Hepatocyte (in vitro differentiated cells): ENCODE data around the gene PTPN6. TPM values are rescaled to one million over a fixed set of nuclear protein-coding genes. Genes with fewer than 3 reads are reported as not detected.

Experiments
- DNase-seq: peaks from one replicate; pipeline ENCODE4 v3.0.0-alpha.2; 2016; ENCODE audit warnings: low spot score
- H2AFZ ChIP-seq: fragments of 200-600 bp; sonication (generic); 2 replicates; pipeline ENCODE4 v1.6.0; 2016; ENCODE audit warnings: antibody characterized with exemption, mild to moderate bottlenecking
- H3K27ac ChIP-seq: fragments of 200-600 bp; sonication (generic); 2 replicates; pipeline ENCODE4 v1.5.1; 2016; ENCODE audit warnings: mild to moderate bottlenecking
- H3K27me3 ChIP-seq: fragments of 200-600 bp; sonication (generic); 2 replicates; pipeline ENCODE4 v1.6.1; 2016
- H3K36me3 ChIP-seq: fragments of 200-600 bp; sonication (generic); replicated peaks from 2 replicates; pipeline ENCODE4 v1.5.1; 2016; ENCODE audit warnings: low read depth; ENCODE audit not compliant: insufficient read depth
- H3K4me1 ChIP-seq: fragments of 200-600 bp; sonication (generic); 2 replicates; pipeline ENCODE4 v1.5.1; 2016; ENCODE audit warnings: mild to moderate bottlenecking, moderate library complexity; ENCODE audit not compliant: insufficient read depth
- H3K4me2 ChIP-seq: fragments of 200-600 bp; sonication (generic); 2 replicates; pipeline ENCODE4 v1.6.0; 2016
- H3K4me3 ChIP-seq: fragments of 200-600 bp; sonication (generic); 2 replicates; pipeline ENCODE4 v1.5.1; 2016; ENCODE audit warnings: mild to moderate bottlenecking
- H3K79me2 ChIP-seq: fragments of 200-600 bp; sonication (generic); 2 replicates; pipeline ENCODE4 v1.6.0; 2017; ENCODE audit warnings: mild to moderate bottlenecking
- H3K9me2 ChIP-seq: fragments of 200-600 bp; sonication (generic); replicated peaks from 2 replicates; pipeline ENCODE4 v1.6.0; 2017; ENCODE audit warnings: mild to moderate bottlenecking; ENCODE audit not compliant: insufficient read depth
- H3K9me3 ChIP-seq: fragments of 200-600 bp; sonication (generic); 2 replicates; pipeline ENCODE4 v1.5.1; 2016; ENCODE audit warnings: low read depth, mild to moderate bottlenecking
- H4K20me1 ChIP-seq: fragments of 200-600 bp; sonication (generic); 2 replicates; pipeline ENCODE4 v1.6.0; 2016; ENCODE audit warnings: mild to moderate bottlenecking; ENCODE audit not compliant: insufficient read depth, poor library complexity, severe bottlenecking
- EZH2 ChIP-seq: fragments of 200-600 bp; sonication (generic); IDR thresholded peaks from 2 replicates; pipeline ENCODE4 v1.6.1; 2016; ENCODE audit warnings: antibody characterized with exemption, mild to moderate bottlenecking, borderline replicate concordance
- EZH2phosphoT487 ChIP-seq: fragments of 200-600 bp; sonication (generic); IDR thresholded peaks from one replicate; pipeline ENCODE4 v1.6.1; 2018; ENCODE audit warnings: antibody characterized with exemption, mild to moderate bottlenecking, low read depth, moderate library complexity; ENCODE audit not compliant: unreplicated experiment, severe bottlenecking
- WGBS: methylation state at CpG from one replicate; pipeline ENCODE4 v1.1.6; 2016; ENCODE audit warnings: low lambda C conversion rate; ENCODE audit errors: missing lambda C conversion rate; 5-methylcytosine and 5-hydroxymethylcytosine counted together
- polyA plus RNA-seq: library from polyadenylated mRNA; unstranded; fragments of >200 nt; fragmentation: Nextera tagmentation; extraction: Ambion mirVana; gene quantifications from 2 replicates; pipeline ENCODE4 v1.2.1, GENCODE V29; 2016
- total RNA-seq: library from RNA; depleted of rRNA; stranded (reverse); fragments of >200 nt; gene quantifications from 2 replicates; pipeline ENCODE4 v1.2.3, GENCODE V29; 2014
- TF ChIP-seq, protein P1 (sequence below): fragments of 200-600 bp; sonication (generic); IDR thresholded peaks from 2 replicates; pipeline ENCODE4 v1.5.1; 2016; ENCODE audit warnings: antibody characterized with exemption, mild to moderate bottlenecking; ENCODE audit not compliant: poor library complexity

Gene PTPN6
- total and polyA plus RNA-seq, 2 experiments from 2014 or later, result 14.5 to 20.8 TPM

DNA sequence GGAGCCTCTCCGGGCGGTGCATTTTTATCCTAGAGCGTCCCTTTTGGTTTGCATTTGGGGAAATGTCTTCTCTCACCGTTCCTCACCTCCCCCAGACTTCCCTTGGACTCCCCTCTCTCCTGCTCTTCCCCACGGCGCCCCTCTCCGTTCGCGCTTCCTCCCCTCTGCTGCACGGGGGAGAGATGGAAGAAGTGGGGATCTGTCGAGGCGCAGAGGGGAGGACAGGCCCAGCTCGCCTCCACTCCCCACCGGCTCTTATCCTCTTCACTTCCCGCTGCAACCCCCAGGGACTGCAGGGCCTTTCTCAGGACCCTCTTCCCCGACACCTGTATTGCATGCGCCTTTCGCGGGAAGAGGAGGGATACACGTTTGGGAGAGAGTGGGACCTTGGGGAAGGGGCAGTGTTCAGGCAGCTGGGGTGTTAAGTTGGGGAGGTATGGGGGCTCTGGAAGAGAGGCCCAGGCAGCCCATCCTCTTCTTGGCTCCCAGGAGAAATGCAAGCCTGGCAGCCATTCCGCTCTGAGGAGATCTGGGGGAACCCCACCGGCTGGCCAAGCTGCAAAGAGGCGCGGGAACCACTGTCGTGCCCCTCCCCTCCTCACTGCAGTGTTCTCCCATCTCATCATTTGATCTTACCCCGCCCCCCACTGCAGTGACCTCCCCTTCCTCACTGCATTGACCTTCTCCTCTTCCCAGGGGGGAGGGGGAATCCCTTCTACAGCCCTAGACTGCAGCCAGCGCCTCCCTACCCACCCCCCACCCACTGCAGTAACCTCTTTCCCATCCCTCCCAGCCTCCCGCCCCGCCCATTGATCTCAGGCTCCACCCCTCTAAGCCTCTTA lies 36.0 kb upstream of the PTPN6 start:
- no peak for DNase-seq
- Histone ChIP-seq H4K20me1 (no peaks in the 10 kb centered on the region), H3K27me3 (peaks cover 16% of the 10 kb centered on the region), H3K4me1 (peaks cover 11% of the 10 kb centered on the region), H3K4me2 (peak overlapping the region; percentile 99), H3K4me3 (peak overlapping the region; percentile 52), H3K9me2 (no peaks in the 10 kb centered on the region), H3K36me3 (no peaks in the 10 kb centered on the region), H3K27ac (no peak overlapping the region), H3K9me3 (no peaks in the 10 kb centered on the region), H3K79me2 (no peaks in the 10 kb centered on the region), H2AFZ (peak overlapping the region; percentile 96)
- TF ChIP-seq, protein P1, sequence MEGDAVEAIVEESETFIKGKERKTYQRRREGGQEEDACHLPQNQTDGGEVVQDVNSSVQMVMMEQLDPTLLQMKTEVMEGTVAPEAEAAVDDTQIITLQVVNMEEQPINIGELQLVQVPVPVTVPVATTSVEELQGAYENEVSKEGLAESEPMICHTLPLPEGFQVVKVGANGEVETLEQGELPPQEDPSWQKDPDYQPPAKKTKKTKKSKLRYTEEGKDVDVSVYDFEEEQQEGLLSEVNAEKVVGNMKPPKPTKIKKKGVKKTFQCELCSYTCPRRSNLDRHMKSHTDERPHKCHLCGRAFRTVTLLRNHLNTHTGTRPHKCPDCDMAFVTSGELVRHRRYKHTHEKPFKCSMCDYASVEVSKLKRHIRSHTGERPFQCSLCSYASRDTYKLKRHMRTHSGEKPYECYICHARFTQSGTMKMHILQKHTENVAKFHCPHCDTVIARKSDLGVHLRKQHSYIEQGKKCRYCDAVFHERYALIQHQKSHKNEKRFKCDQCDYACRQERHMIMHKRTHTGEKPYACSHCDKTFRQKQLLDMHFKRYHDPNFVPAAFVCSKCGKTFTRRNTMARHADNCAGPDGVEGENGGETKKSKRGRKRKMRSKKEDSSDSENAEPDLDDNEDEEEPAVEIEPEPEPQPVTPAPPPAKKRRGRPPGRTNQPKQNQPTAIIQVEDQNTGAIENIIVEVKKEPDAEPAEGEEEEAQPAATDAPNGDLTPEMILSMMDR, result no peak
- TF ChIP-seq EZH2, result no peak
- no peak for TF ChIP-seq EZH2phosphoT487
- WGBS, result 14% methylated on average over 26 of the region's 29 CpGs

DNA sequence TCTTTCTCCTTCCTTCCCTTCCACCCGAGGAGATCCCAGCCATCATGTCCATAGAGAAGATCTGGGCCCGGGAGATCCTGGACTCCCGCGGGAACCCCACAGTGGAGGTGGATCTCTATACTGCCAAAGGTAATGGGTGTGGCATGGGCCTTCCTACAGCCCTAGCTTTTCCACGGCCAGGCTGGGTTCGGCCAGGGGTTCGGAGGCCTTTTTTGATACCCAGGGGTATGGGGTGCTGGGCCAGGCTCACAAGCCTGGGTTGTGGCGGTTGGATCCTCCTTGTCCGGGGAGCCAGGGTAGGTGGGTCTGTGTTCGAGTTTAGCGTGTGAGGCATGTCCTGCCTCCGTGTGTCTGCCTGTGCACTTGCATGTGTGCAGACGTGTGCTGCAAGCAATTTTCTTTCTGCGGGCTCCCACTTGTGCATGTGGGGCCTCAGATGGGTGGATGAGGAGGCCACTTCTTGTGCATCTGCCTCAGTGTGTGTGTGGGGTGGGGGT lies 35.3 kb upstream of the PTPN6 start:
- Histone ChIP-seq H2AFZ (no peak overlapping the region), H3K79me2 (no peaks in the 10 kb centered on the region), H3K4me2 (no peak overlapping the region), H3K36me3 (no peaks in the 10 kb centered on the region), H3K4me1 (peaks cover 11% of the 10 kb centered on the region), H3K4me3 (no peak overlapping the region), H3K9me2 (no peaks in the 10 kb centered on the region), H3K9me3 (no peaks in the 10 kb centered on the region), H3K27me3 (peaks cover 16% of the 10 kb centered on the region), H3K27ac (no peak overlapping the region), H4K20me1 (no peaks in the 10 kb centered on the region)
- DNase-seq, result no peak
- 83% methylated on average over 14 of the region's 14 CpGs for WGBS
- TF ChIP-seq, protein P1, result no peak
- TF ChIP-seq EZH2 (no peak), EZH2phosphoT487 (no peak)

DNA sequence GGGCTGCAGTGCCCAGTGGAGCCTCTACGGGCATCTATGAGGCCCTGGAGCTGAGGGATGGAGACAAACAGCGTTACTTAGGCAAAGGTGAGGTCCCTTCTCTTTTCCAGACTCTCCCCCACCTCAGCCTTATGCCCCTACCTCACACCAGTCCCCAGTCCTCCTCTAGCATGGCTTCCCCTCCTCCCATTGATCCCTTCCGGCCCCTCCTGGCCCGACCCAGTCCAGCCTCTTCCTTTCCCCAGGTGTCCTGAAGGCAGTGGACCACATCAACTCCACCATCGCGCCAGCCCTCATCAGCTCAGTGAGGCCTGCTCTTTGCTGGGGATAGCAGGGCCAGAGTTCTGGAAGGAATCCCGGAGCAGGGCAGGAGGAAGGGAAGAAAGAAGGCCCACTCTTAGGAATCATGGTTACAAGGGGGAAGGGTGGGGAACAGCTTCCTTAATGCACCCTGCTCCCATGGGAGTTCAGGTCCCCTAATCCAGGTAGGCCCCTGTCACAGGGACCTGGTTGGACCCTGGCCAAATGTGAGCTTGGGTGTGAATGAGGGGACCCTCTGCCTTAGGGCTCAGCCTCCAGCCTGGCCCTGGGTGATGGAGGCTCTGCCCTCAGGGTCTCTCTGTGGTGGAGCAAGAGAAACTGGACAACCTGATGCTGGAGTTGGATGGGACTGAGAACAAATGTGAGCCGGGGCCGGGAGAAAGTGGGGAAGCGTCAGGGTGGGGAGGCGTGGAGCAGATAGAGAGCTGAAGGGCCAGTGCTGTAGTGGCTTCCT lies 34.5 kb upstream of the PTPN6 start:
- Histone ChIP-seq H3K9me3 (no peaks in the 10 kb centered on the region), H3K36me3 (no peaks in the 10 kb centered on the region), H2AFZ (no peak overlapping the region), H3K4me1 (peaks cover 11% of the 10 kb centered on the region), H4K20me1 (no peaks in the 10 kb centered on the region), H3K4me2 (no peak overlapping the region), H3K27ac (no peak overlapping the region), H3K9me2 (no peaks in the 10 kb centered on the region), H3K79me2 (no peaks in the 10 kb centered on the region), H3K27me3 (peaks cover 16% of the 10 kb centered on the region), H3K4me3 (no peak overlapping the region)
- 86% methylated on average over 11 of the region's 11 CpGs for WGBS
- no peak for DNase-seq
- TF ChIP-seq EZH2 (no peak), EZH2phosphoT487 (no peak)
- TF ChIP-seq, protein P1, result no peak
